ES-I3 (cell line): ENCODE measurements around the gene TBC1D23.
A peak's percentile ranks its signal among the peaks of the same experiment; 100 is the strongest.
"Not testable (repeated sequence)": the region's sequence is repeated elsewhere in the genome, so short reads cannot be mapped to it uniquely, and the experiment has no call there.

ENCODE experiments used
- H3K36me3 ChIP-seq: 2 replicates; pipeline ENCODE4 v1.6.1; 2013; ENCODE audit warnings: mild to moderate bottlenecking, low read length, control low read depth, moderate library complexity; ENCODE audit not compliant: insufficient read depth
- H3K4me1 ChIP-seq: 2 replicates; pipeline ENCODE4 v1.6.1; 2013; ENCODE audit warnings: mild to moderate bottlenecking, control low read depth, low read length; ENCODE audit not compliant: insufficient read depth
- H3K9ac ChIP-seq: 2 replicates; pipeline ENCODE4 v1.6.1; 2013; ENCODE audit warnings: low read depth, mild to moderate bottlenecking, low read length, moderate library complexity
- H3K9me3 ChIP-seq: 2 replicates; pipeline ENCODE4 v1.6.1; 2013; ENCODE audit warnings: mild to moderate bottlenecking, low read length, moderate library complexity; ENCODE audit not compliant: control insufficient read depth, insufficient read depth

TBC1D23 gene

DNA sequence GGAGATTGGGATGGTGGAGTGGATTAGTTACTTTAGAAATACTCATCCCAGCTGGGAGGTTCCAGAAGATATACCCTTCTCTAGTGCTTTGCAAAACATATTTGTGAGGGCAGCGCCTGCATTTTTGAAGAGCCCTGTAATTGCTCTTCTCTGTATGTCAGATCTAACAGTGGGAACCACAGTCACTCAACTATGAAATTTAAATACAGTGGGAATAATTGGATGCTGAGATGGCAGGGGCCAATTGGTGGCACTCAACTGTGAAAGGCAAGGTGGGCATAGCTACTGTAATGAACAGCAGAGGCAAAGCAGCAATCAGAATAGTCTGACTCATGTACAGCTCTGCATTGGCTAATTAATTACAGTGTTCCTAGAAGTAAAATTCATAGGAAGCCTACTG, 22.2 kb upstream of the TBC1D23 start:
- Histone ChIP-seq H3K36me3 (no peaks in the 10 kb centered on the region), H3K9me3 (peaks cover 2% of the 10 kb centered on the region; the same call in 1 of the 2 replicates), H3K9ac (no peak overlapping the region)

DNA sequence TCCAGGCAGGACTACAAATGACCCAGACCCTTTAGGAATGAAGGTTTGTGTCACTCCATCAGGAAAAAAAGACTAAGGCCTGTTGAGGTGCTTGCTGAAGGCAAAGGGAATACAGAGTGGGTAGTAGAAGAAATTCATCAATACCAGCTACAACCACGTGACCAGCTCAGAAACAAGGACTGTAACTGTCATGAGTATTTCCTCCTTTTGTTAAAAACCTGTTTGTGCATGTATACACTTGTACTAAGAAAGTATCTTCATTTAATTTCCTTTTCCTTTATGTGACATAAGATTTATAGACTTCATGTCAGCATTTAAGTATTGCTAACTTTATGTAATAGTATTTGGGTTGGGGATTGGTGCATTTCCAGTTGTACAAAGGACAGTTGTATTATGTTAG, 18.3 kb upstream of the TBC1D23 start:
- not testable (repeated sequence) for H3K4me1 ChIP-seq, H3K9ac ChIP-seq, H3K9me3 ChIP-seq, H3K36me3 ChIP-seq

More for the DNA sequence above, 22.2 kb upstream of the TBC1D23 start:
- H3K4me1 ChIP-seq: peaks cover 3% of the 10 kb centered on the region; the same call in 1 of the 2 replicates

DNA sequence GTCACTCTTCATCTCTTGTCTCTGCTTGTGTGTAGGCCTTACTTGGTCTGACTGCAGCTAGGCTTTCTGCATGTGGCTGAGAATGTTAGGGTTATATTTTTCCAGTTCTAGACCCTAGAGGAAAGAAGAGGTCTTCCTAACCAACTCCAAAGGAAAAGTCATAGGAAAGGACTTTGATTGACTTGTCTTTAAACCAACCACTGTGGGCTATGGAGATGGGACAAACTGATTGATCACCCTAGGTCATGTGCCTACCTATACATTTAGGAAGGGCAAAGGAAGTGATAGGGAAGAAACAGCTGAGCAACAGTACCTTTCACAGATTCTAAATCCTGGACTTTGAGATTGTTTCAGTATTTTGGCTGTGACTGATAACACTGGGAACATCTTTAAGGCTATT, 16.5 kb upstream of the TBC1D23 start:
- H3K36me3 ChIP-seq: no peaks in the 10 kb centered on the region
- H3K4me1 ChIP-seq: no peaks in the 10 kb centered on the region
- H3K9ac ChIP-seq: no peak overlapping the region
- no peaks in the 10 kb centered on the region for H3K9me3 ChIP-seq

- no peaks in the 10 kb centered on the region for H3K36me3 ChIP-seq
- no peak overlapping the region for H3K9ac ChIP-seq
- H3K4me1 ChIP-seq: no peaks in the 10 kb centered on the region
- no peaks in the 10 kb centered on the region for H3K9me3 ChIP-seq
Measured at GRCh38 chr3:100245136-100245535, 15.7 kb upstream of the TBC1D23 start.

DNA sequence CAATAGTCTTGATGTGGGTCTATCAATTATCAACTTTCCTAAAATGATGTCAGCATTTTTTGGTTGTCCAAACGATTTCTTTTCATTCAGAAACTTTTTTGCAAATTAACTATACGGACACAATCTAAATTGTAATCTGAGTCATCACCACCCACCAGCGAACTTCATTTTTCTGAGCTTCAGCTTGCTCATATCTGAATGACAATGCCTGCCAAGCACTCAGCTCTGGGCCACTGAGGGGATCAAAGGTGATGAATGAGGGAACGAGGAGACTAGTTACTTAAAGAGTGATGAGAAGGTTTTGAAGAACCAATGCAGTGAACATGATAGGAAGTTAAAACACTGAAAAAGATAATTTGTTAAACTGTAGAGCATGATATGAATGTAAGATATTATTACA, 14.9 kb upstream of the TBC1D23 start:
- Histone ChIP-seq H3K4me1 (no peaks in the 10 kb centered on the region), H3K9me3 (no peaks in the 10 kb centered on the region), H3K9ac (no peak overlapping the region), H3K36me3 (no peaks in the 10 kb centered on the region)

DNA sequence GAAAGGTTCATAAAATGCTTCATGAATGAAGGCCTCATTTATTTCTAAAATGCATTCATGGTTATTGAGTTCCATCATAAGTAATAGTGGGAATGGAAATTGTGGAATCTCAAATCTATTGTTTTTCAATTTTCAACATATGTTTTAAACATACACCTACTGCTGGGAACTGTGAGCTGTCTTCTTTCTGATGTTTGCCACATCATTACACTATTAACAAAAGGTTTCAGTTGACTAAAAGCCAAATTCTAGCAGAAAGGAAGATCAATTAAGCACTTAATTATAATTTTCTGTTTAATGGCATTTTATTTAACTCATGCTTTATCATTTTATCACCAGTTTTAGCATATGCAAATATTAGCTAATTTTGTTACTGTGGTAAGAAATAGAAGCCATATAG, 13.8 kb upstream of the TBC1D23 start:
- Histone ChIP-seq H3K4me1 (no peaks in the 10 kb centered on the region), H3K9me3 (no peaks in the 10 kb centered on the region), H3K9ac (no peak overlapping the region), H3K36me3 (no peaks in the 10 kb centered on the region)

GRCh38 chr3:100252001-100252400, 8.8 kb upstream of the TBC1D23 start:
- Histone ChIP-seq H3K36me3 (no peaks in the 10 kb centered on the region), H3K9ac (no peak overlapping the region), H3K4me1 (no peaks in the 10 kb centered on the region), H3K9me3 (no peaks in the 10 kb centered on the region)

DNA sequence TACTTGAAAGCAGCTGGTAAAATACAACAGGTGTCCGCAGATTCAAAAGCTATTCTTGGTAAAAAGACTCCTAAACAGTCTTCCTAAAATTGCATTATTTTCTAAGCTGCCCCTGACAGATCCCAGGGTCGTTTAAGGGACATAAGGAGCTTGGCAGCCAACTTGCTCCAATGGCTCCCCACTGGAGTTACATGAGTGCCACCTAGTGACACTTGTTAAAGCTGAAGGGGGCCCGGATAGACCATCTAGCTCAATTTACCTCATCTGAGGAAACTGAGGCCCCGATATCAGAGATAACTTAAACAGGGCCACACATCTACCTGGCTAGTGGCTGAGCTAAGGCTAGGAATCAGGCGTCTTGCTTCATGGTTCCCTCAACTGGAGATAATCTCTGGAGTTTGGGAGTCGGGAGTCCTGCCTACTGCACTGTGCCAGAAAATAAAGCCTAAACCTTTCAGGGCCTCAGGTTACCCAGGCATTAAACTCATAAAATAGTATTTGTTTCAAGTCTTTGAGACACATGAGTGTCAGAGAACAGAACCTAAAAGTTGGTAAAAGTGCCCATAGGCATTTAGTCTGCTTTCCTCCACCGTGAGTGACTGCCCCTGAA, 6.5 kb upstream of the TBC1D23 start:
- Histone ChIP-seq H3K9ac (no peak overlapping the region), H3K4me1 (no peaks in the 10 kb centered on the region), H3K9me3 (no peaks in the 10 kb centered on the region), H3K36me3 (no peaks in the 10 kb centered on the region)

- Histone ChIP-seq H3K36me3 (no peaks in the 10 kb centered on the region), H3K9me3 (no peaks in the 10 kb centered on the region), H3K9ac (no peak overlapping the region), H3K4me1 (no peaks in the 10 kb centered on the region)
Measured at GRCh38 chr3:100256731-100257151, 4.1 kb upstream of the TBC1D23 start.

DNA sequence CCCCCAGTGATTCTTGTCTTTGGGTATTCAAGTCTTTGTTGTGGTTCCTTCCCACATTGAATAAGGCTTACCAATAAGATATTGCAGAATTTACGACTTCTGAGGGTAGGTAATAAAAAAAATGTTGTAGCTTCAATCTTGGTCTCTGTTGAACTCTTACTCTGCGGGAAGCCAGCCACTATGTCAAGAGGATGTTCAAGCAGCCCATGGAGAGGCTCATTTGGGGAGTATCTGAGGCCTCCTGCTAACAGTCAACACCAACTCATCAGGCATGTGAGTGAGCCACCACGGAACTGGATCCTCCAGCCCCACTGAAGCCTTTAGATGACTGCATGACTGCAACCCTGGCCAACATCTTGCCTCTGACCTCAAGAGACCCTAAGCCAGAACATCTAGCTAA, 3.2 kb upstream of the TBC1D23 start:
- Histone ChIP-seq H3K9ac (no peak overlapping the region), H3K36me3 (no peaks in the 10 kb centered on the region), H3K4me1 (no peaks in the 10 kb centered on the region), H3K9me3 (no peaks in the 10 kb centered on the region)

- Histone ChIP-seq H3K9me3 (no peaks in the 10 kb centered on the region), H3K4me1 (peaks cover 17% of the 10 kb centered on the region), H3K9ac (peak overlapping the region; percentile 58), H3K36me3 (no peaks in the 10 kb centered on the region)
Measured at GRCh38 chr3:100260081-100260684, 609 bp upstream of the TBC1D23 start.

DNA sequence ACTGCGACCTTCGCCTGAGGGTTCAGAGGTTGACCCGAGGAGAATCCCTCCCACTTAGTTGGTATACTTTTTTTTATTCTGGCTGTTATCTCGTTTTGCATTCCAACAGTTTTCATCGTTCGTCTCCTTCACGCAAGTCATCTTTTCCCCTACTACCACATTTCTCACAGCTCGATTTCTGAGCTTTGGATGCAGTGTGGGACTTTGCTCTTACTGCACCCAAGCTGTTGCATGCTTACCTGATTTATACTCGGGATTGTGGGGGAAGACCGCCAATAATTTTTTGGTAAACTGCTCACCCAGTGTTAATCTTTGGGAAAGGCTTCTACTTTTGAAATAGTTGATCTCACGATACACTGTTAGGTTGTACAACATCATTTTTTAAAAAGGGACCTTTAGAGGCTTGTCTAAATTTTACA, 702 bp downstream of the TBC1D23 start:
- Histone ChIP-seq H3K36me3 (no peaks in the 10 kb centered on the region), H3K4me1 (peaks cover 22% of the 10 kb centered on the region), H3K9me3 (no peaks in the 10 kb centered on the region), H3K9ac (peak overlapping the region; percentile 88)

DNA sequence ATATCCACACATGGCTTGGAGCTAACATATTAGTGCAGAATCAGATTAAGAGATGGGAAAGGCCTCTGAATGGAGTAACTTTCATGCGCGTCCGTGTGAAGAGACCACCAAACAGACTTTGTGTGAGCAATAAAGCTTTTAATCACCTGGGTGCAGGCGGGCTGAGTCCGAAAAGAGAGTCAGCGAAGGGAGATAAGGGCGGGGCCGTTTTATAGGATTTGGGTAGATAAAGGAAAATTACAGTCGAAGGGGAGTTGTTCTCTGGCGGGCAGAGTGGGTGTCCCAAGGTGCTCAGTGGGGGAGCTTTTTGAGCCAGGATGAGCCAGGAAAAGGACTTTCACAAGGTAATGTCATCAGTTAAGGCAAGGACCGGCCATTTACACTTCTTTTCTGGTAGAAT, 2.1 kb downstream of the TBC1D23 start:
- not testable (repeated sequence) for H3K36me3 ChIP-seq, H3K9me3 ChIP-seq
- Histone ChIP-seq H3K4me1 (peaks cover 27% of the 10 kb centered on the region), H3K9ac (peak overlapping the region; percentile 88)

GRCh38 chr3:100263583-100263982, 2.8 kb downstream of the TBC1D23 start:
- H3K9ac ChIP-seq: peak overlapping the region; percentile 39

DNA sequence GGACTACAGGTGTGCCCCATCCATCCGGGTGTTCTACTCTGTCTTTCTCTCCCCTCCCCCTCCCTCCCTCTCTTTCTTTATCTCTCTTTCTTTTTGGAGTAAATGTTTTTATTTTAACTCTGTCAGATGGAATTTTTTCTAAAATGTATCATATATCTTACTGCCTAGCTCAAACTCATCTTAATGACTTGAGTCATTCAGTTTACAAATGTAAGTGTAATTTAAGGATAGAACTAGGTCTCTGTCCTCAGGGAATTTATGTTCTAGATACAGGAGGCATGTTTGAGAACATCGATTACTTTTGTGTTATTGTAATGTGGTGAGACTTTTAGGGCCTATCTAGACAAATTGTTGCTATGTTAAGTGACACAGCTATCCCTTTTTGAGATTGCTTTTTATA, 3.5 kb downstream of the TBC1D23 start:
- H3K4me1 ChIP-seq: peaks cover 27% of the 10 kb centered on the region
- H3K36me3 ChIP-seq: no peaks in the 10 kb centered on the region
- H3K9me3 ChIP-seq: no peaks in the 10 kb centered on the region
- H3K9ac ChIP-seq: 0 out of 2 replicates have a peak overlapping the region, but pooled peaks have one; percentile 39

More at GRCh38 chr3:100263583-100263982, 2.8 kb downstream of the TBC1D23 start:
- Histone ChIP-seq H3K36me3 (no peaks in the 10 kb centered on the region), H3K9me3 (no peaks in the 10 kb centered on the region), H3K4me1 (peaks cover 27% of the 10 kb centered on the region)
